ENCODE results near the gene USP2. TPM values are rescaled to one million over a fixed set of nuclear protein-coding genes. Genes with fewer than 3 reads are reported as not detected.

USP2 gene
- total RNA-seq, 1 donor from 2014 or later, result 2.0 TPM

DNA sequence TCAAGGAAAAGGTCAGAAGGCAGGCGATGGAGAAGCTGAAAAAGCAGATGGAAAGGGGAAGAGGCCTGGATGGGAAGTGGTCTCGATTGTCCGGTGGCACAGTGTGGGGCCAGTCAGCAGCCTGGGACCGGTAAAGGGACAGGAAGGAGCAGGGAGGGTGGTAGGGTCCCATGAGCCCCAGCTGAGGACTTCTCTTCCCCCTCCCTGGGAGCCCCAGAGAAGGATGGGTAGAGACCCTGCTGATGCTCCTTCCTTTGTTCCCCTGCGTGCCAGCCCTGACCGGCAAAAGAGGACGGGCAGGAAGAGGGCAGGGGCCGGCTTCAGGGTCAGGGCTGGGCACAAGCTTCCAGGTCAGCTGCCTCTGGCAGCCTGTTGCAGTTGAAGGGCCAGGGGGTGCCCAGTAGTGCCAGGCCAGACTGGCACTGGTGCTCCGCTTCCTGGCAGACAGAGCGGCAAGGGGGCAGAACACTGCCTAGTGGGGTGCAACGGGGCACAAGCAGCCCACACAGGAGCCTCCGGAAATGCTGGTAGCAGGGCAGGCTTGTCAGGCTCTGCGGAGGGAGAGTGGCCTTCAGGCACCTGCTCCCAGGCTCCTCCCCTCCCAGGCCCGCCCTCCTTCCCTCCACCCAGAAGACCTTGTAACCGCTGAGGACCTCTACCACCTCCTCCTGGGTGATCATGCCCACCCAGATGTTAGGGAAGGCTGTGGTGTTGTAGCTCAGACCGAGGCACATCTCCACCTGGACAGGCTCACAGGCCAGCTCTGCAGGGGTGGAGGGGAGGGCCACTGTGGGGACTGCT is 40.1 kb downstream of the USP2 start:
- H3K36me3 ChIP-seq (ENCODE audit: control insufficient read depth, insufficient read depth, low read length), result no peaks in the 10 kb centered on the region
- TF ChIP-seq, protein P1, sequence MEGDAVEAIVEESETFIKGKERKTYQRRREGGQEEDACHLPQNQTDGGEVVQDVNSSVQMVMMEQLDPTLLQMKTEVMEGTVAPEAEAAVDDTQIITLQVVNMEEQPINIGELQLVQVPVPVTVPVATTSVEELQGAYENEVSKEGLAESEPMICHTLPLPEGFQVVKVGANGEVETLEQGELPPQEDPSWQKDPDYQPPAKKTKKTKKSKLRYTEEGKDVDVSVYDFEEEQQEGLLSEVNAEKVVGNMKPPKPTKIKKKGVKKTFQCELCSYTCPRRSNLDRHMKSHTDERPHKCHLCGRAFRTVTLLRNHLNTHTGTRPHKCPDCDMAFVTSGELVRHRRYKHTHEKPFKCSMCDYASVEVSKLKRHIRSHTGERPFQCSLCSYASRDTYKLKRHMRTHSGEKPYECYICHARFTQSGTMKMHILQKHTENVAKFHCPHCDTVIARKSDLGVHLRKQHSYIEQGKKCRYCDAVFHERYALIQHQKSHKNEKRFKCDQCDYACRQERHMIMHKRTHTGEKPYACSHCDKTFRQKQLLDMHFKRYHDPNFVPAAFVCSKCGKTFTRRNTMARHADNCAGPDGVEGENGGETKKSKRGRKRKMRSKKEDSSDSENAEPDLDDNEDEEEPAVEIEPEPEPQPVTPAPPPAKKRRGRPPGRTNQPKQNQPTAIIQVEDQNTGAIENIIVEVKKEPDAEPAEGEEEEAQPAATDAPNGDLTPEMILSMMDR (IDR thresholded peaks at IDR 0.05; ENCODE audit: insufficient read depth, low read length, poor library complexity, severe bottlenecking), result no peak
- DNase-seq (ENCODE audit: low read depth), result no peak
- H3K27me3 ChIP-seq (ENCODE audit: control insufficient read depth, insufficient read depth, low read length), result peaks cover 37% of the 10 kb centered on the region
- H3K4me3 ChIP-seq (ENCODE audit: low read depth, low read length), result no peak overlapping the region

DNA sequence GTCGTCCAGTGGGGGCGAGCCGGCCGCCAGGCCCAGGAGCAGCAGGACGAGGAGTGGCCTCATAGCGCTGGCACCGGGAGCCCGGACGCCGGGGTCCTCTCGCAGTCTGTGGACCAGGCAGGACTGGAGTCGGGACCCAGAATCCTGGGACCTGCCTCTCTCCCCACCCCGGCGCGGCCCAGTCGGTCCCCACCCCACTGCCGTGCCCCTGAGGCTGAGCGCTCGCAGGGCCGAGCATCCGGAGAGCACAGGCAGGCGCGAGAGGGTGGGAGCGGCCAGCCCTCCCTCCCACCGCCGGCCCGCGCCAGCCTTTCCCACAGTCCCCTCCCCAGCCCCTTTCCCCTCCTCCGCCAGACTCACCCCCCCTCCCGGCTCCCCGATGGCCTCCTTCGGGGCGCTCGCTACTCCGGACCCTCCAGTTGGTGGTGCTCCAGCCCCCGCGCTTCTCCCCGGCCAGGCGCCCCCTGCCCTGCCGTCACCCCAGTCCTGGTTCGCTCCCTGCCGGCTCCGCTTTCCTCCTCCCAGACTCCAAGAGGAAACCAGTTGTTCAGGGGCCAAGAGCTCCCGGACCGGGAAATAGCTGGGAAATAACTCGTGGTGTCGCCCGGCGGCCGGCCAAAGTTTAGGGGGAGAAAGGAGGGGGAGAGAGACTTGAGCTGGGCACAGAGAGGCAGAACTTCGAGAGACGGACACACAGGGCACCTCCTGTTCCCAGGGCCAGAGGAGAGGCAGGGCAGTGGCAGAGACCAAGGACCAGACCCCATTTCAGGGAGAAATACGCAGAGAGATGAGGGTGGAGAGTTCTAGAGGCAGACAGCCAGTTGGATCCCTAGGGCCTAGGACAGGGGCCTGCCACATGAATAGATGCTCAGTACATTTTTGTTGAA is 40.9 kb downstream of the USP2 start, which contains the start of gene C1QTNF5:
Gene C1QTNF5 (minus strand): TSS at position 549 of the 887 bp plus-strand sequence. CDS start 486 bp downstream, at position 63.
- no peak for DNase-seq (ENCODE audit: low read depth)
- Histone ChIP-seq H3K4me3 (ENCODE audit: low read depth, low read length) (peak within 1 kb of the TSS; percentile 37), H3K36me3 (ENCODE audit: control insufficient read depth, insufficient read depth, low read length) (no peaks in the 10 kb centered on the region), H3K27me3 (ENCODE audit: control insufficient read depth, insufficient read depth, low read length) (peaks cover 33% of the 10 kb centered on the region)
- TF ChIP-seq, protein P1 (IDR thresholded peaks at IDR 0.05; ENCODE audit: insufficient read depth, low read length, poor library complexity, severe bottlenecking), result no peak

GRCh38 chr11:119339589-119340334 is 41.7 kb downstream of the USP2 start:
- Histone ChIP-seq H3K36me3 (ENCODE audit: control insufficient read depth, insufficient read depth, low read length) (no peaks in the 10 kb centered on the region), H3K4me3 (ENCODE audit: low read depth, low read length) (peak overlapping the region; percentile 37), H3K27me3 (ENCODE audit: control insufficient read depth, insufficient read depth, low read length) (peaks cover 33% of the 10 kb centered on the region)
- no peak for DNase-seq (ENCODE audit: low read depth)
- TF ChIP-seq, protein P1 (IDR thresholded peaks at IDR 0.05; ENCODE audit: insufficient read depth, low read length, poor library complexity, severe bottlenecking), result peak; percentile 73

- TF ChIP-seq, protein P1 (IDR thresholded peaks at IDR 0.05; ENCODE audit: insufficient read depth, low read length, poor library complexity, severe bottlenecking), result no peak
- no peak for DNase-seq (ENCODE audit: low read depth)
- H3K27me3 ChIP-seq (ENCODE audit: control insufficient read depth, insufficient read depth, low read length), result peaks cover 33% of the 10 kb centered on the region
- no peaks in the 10 kb centered on the region for H3K36me3 ChIP-seq (ENCODE audit: control insufficient read depth, insufficient read depth, low read length)
- no peak overlapping the region for H3K4me3 ChIP-seq (ENCODE audit: low read depth, low read length)
Observed at GRCh38 chr11:119338965-119339588, 42.4 kb downstream of the USP2 start.

- no peaks in the 10 kb centered on the region for H3K36me3 ChIP-seq (ENCODE audit: control insufficient read depth, insufficient read depth, low read length)
- no peak for DNase-seq (ENCODE audit: low read depth)
- peaks cover 33% of the 10 kb centered on the region for H3K27me3 ChIP-seq (ENCODE audit: control insufficient read depth, insufficient read depth, low read length)
- H3K4me3 ChIP-seq (ENCODE audit: low read depth, low read length), result no peak overlapping the region
- TF ChIP-seq, protein P1 (IDR thresholded peaks at IDR 0.05; ENCODE audit: insufficient read depth, low read length, poor library complexity, severe bottlenecking), result peak; percentile 87
Observed at GRCh38 chr11:119338318-119338890, 43.1 kb downstream of the USP2 start.

All from kidney epithelial cell (primary cell).